HG03354 (cell line): ENCODE data around the gene SLC12A8.
"Not testable (repeated sequence)": the region's sequence is repeated elsewhere in the genome, so short reads cannot be mapped to it uniquely, and the experiment has no call there.

Experiments used
- ATAC-seq: cut with Tn5 transposase; IDR thresholded peaks from one replicate; pipeline ENCODE4 v1.9.1; 2021; ENCODE audit warnings: mild to moderate bottlenecking; ENCODE audit not compliant: unreplicated experiment, poor library complexity, severe bottlenecking

SLC12A8 gene

GRCh38 chr3:125102470-125102869 is 110.1 kb downstream of the SLC12A8 start:
- no peak for ATAC-seq

GRCh38 chr3:125098611-125099291 is 113.8 kb downstream of the SLC12A8 start:
- no peak for ATAC-seq

- ATAC-seq: no peak
These were observed 121.9 kb downstream of the SLC12A8 start for GRCh38 chr3:125090649-125091048.

- no peak for ATAC-seq
These were observed 124.7 kb downstream of the SLC12A8 start for GRCh38 chr3:125087768-125088391.

- ATAC-seq: no peak
These were observed 127.4 kb downstream of the SLC12A8 start for GRCh38 chr3:125085166-125085565.

- no peak for ATAC-seq
These were observed 128.8 kb downstream of the SLC12A8 start for GRCh38 chr3:125083776-125084175.

GRCh38 chr3:125082339-125082738 is 130.2 kb downstream of the SLC12A8 start:
- ATAC-seq: not testable (repeated sequence)

- no peak for ATAC-seq
These were observed 132.5 kb downstream of the SLC12A8 start for GRCh38 chr3:125080077-125080476.

GRCh38 chr3:125079675-125080045 is 132.9 kb downstream of the SLC12A8 start:
- no peak for ATAC-seq

GRCh38 chr3:125078951-125079674 is 133.4 kb downstream of the SLC12A8 start:
- no peak for ATAC-seq

- ATAC-seq: no peak
These were observed 134.7 kb downstream of the SLC12A8 start for GRCh38 chr3:125077864-125078263.

- ATAC-seq: no peak
These were observed 136.1 kb downstream of the SLC12A8 start for GRCh38 chr3:125076464-125076863.

GRCh38 chr3:125075738-125076137 is 136.8 kb downstream of the SLC12A8 start:
- no peak for ATAC-seq

GRCh38 chr3:125073390-125073905 is 139.1 kb downstream of the SLC12A8 start:
- no peak for ATAC-seq

GRCh38 chr3:125072749-125073389 is 139.7 kb downstream of the SLC12A8 start:
- ATAC-seq: no peak

GRCh38 chr3:125072301-125072700 is 140.2 kb downstream of the SLC12A8 start:
- ATAC-seq: no peak

GRCh38 chr3:125069968-125070745 is 142.4 kb downstream of the SLC12A8 start:
- no peak for ATAC-seq

- no peak for ATAC-seq
These were observed 143.1 kb downstream of the SLC12A8 start for GRCh38 chr3:125069452-125069851.

GRCh38 chr3:125068265-125068664 is 144.3 kb downstream of the SLC12A8 start:
- ATAC-seq: no peak

- no peak for ATAC-seq
These were observed 145.3 kb downstream of the SLC12A8 start for GRCh38 chr3:125067225-125067624.
